ENCODE data around the gene CPEB2. TPM values are rescaled to one million over a fixed set of nuclear protein-coding genes. Genes with fewer than 3 reads are reported as not detected.

Gene CPEB2
- total RNA-seq, 1 donor from 2014 or later, result 38.7 TPM

DNA sequence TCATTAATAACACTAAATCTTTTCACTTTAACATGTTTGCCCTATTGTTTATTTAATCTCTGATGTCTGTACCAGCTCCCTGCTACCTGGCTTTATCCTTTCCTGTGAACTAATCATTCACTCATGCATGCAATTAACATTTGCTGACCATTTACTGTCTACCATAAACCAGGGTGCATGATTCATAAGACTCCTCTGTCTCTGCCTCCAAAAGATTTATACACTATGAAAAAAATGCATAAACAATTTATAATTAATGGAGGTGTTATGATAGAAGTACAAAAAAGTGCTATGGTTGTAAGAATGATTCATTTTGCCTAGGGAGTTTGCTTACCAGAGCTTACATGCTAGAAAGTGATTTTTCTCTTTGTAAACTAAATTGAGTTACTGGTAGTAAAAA lies 24.5 kb upstream of the CPEB2 start:
- TF ChIP-seq, protein P1, sequence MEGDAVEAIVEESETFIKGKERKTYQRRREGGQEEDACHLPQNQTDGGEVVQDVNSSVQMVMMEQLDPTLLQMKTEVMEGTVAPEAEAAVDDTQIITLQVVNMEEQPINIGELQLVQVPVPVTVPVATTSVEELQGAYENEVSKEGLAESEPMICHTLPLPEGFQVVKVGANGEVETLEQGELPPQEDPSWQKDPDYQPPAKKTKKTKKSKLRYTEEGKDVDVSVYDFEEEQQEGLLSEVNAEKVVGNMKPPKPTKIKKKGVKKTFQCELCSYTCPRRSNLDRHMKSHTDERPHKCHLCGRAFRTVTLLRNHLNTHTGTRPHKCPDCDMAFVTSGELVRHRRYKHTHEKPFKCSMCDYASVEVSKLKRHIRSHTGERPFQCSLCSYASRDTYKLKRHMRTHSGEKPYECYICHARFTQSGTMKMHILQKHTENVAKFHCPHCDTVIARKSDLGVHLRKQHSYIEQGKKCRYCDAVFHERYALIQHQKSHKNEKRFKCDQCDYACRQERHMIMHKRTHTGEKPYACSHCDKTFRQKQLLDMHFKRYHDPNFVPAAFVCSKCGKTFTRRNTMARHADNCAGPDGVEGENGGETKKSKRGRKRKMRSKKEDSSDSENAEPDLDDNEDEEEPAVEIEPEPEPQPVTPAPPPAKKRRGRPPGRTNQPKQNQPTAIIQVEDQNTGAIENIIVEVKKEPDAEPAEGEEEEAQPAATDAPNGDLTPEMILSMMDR (IDR thresholded peaks at IDR 0.05), result no peak
- DNase-seq (ENCODE audit: low spot score), result no peak
- no peaks in the 10 kb centered on the region for H3K36me3 Mint-ChIP-seq (ENCODE audit: low read depth)
- H3K4me1 Mint-ChIP-seq (ENCODE audit: low read depth), result no peaks in the 10 kb centered on the region
- no peak overlapping the region for H3K27ac Mint-ChIP-seq (ENCODE audit: unreplicated experiment)
- H3K27me3 Mint-ChIP-seq (ENCODE audit: low read depth), result peaks cover 5% of the 10 kb centered on the region
- H3K4me3 Mint-ChIP-seq (ENCODE audit: unreplicated experiment), result no peak overlapping the region
- H3K9me3 Mint-ChIP-seq (ENCODE audit: low read depth), result peaks cover 15% of the 10 kb centered on the region

DNA sequence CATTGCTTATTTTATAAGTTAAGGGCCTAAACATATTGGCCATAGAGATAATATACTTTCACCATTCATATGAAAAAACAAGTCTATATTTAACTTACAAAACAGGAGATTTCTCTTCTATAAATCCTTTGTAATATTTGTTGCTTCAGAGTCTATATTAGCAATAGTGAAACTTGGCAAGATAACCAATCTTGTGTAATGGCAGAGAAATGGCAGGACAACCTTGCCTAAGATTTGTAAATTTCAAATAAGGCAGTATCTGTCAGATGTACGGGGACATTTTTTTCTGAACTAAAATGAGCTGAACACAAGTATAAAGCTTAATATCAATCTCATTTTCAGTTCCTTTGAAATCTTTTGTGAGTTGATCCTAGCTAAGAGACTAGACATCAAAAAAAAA lies 17.8 kb upstream of the CPEB2 start:
- no peak for DNase-seq (ENCODE audit: low spot score)

DNA sequence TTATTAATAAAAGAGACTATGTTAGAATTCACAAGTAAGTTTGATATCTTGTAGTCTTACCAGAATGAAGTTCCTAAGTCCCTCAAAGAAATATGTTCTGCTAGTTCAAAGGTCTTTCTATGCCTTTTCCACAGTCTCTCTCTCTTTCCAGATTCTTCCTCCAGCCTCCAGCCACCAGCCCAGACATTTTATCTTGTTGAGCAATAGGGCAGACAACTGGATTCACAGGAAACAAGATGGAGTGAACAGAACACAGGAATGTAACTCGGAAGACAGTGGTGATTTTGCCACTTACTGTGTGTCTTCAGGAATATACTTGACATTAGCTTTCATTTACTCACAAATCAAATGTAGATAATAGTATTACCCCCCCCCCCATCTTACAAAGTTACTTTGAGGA lies 17.1 kb upstream of the CPEB2 start:
- H3K36me3 Mint-ChIP-seq (ENCODE audit: low read depth), result peaks cover 1% of the 10 kb centered on the region
- DNase-seq (ENCODE audit: low spot score), result no peak
- H3K27me3 Mint-ChIP-seq (ENCODE audit: low read depth), result peaks cover 13% of the 10 kb centered on the region
- no peaks in the 10 kb centered on the region for H3K4me1 Mint-ChIP-seq (ENCODE audit: low read depth)
- TF ChIP-seq, protein P1 (IDR thresholded peaks at IDR 0.05), result no peak
- H3K4me3 Mint-ChIP-seq (ENCODE audit: unreplicated experiment), result no peak overlapping the region
- no peak overlapping the region for H3K27ac Mint-ChIP-seq (ENCODE audit: unreplicated experiment)
- no peaks in the 10 kb centered on the region for H3K9me3 Mint-ChIP-seq (ENCODE audit: low read depth)

More for the DNA sequence above, 17.8 kb upstream of the CPEB2 start:
- Mint-ChIP-seq H3K9me3 (ENCODE audit: low read depth) (no peaks in the 10 kb centered on the region), H3K27ac (ENCODE audit: unreplicated experiment) (no peak overlapping the region), H3K36me3 (ENCODE audit: low read depth) (peaks cover 1% of the 10 kb centered on the region), H3K27me3 (ENCODE audit: low read depth) (peaks cover 12% of the 10 kb centered on the region), H3K4me1 (ENCODE audit: low read depth) (no peaks in the 10 kb centered on the region), H3K4me3 (ENCODE audit: unreplicated experiment) (no peak overlapping the region)
- TF ChIP-seq, protein P1 (IDR thresholded peaks at IDR 0.05), result no peak

DNA sequence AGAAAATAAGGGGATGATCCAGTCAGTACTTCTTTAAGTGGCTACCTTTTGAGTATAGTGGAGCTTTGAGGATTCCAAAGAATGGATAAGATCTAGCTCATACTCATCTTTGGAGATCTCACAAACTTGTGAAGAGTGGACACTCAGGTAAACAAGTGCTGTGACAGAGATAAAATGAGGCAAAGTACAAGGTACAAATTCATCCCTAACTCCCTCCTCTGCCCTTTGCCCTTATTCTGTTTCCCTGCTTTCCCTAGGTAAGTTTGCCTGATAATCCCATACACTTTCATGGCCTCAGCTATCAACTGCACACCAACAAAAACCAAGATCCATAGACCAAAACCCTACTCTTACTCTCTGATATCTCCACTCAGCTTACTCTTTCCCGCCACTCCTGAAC lies 16.4 kb upstream of the CPEB2 start:
- TF ChIP-seq, protein P1 (IDR thresholded peaks at IDR 0.05), result no peak
- H3K4me3 Mint-ChIP-seq (ENCODE audit: unreplicated experiment), result no peak overlapping the region
- no peaks in the 10 kb centered on the region for H3K9me3 Mint-ChIP-seq (ENCODE audit: low read depth)
- no peak overlapping the region for H3K27ac Mint-ChIP-seq (ENCODE audit: unreplicated experiment)
- H3K27me3 Mint-ChIP-seq (ENCODE audit: low read depth), result peaks cover 13% of the 10 kb centered on the region
- DNase-seq (ENCODE audit: low spot score), result no peak
- peaks cover 1% of the 10 kb centered on the region for H3K36me3 Mint-ChIP-seq (ENCODE audit: low read depth)
- no peaks in the 10 kb centered on the region for H3K4me1 Mint-ChIP-seq (ENCODE audit: low read depth)

DNA sequence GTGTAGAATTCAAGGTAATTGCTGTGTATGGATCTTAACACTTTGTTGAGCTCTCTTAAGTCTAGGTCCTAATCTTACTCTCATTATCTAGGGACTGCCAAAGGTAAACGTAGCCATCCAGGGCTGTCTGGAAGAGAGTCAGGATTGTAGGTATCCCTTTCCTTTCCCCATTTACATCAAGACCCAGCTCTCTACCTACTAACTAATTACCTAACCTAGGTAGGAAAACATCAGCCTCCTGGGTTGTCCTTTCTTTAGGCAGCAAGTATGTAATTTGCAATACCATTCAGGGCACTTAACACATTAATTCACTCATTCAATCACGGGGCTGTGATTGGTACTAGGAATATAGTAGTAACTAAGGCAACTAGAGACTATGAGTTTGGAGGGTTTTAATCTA lies 15.2 kb upstream of the CPEB2 start:
- H3K27me3 Mint-ChIP-seq (ENCODE audit: low read depth), result peaks cover 14% of the 10 kb centered on the region
- TF ChIP-seq, protein P1 (IDR thresholded peaks at IDR 0.05), result no peak
- H3K36me3 Mint-ChIP-seq (ENCODE audit: low read depth), result peaks cover 1% of the 10 kb centered on the region
- H3K4me1 Mint-ChIP-seq (ENCODE audit: low read depth), result no peaks in the 10 kb centered on the region
- H3K9me3 Mint-ChIP-seq (ENCODE audit: low read depth), result no peaks in the 10 kb centered on the region
- no peak overlapping the region for H3K4me3 Mint-ChIP-seq (ENCODE audit: unreplicated experiment)
- DNase-seq (ENCODE audit: low spot score), result no peak
- no peak overlapping the region for H3K27ac Mint-ChIP-seq (ENCODE audit: unreplicated experiment)
